Measurements from ENCODE around the gene ODAM.

- TF ChIP-seq CTCF (IDR thresholded peaks at IDR 0.05; ENCODE audit: low read depth, low read length) (no peak), EZH2phosphoT487 (IDR thresholded peaks at IDR 0.05; ENCODE audit: low read depth) (no peak)
Measured at GRCh38 chr4:70243091-70243490, 47.6 kb downstream of the ODAM start.
